Esophagus (tissue), 2 donors: ENCODE results near the gene MRPS2. TPM values are rescaled to one million over a fixed set of nuclear protein-coding genes. Genes with fewer than 3 reads are reported as not detected.
"Not testable (repeated sequence)": the region's sequence is repeated elsewhere in the genome, so short reads cannot be mapped to it uniquely, and the experiment has no call there.

Experiments
- H3K27ac ChIP-seq, 2 donors: one replicate each; pipeline ENCODE4 v1.5.1; 2013; ENCODE audit warnings: low read depth in 2 of 2, mild to moderate bottlenecking in 2 of 2, inconsistent platforms in 1 of 2, low read length in 1 of 2, moderate library complexity in 1 of 2
- H3K27me3 ChIP-seq, 2 donors: one replicate each; pipeline ENCODE4 v1.6.1; 2013; ENCODE audit warnings: low read length in 2 of 2, control low read depth in 1 of 2, mild to moderate bottlenecking in 1 of 2; ENCODE audit not compliant: insufficient read depth in 2 of 2, control insufficient read depth in 1 of 2
- H3K36me3 ChIP-seq, 2 donors: one replicate each; pipeline ENCODE4 v1.6.1; 2013; ENCODE audit warnings: low read length in 1 of 2; ENCODE audit not compliant: control insufficient read depth in 2 of 2, insufficient read depth in 2 of 2
- H3K4me1 ChIP-seq, 2 donors: one replicate each; pipeline ENCODE4 v1.6.1; 2013; ENCODE audit warnings: low read length in 1 of 2; ENCODE audit not compliant: control insufficient read depth in 2 of 2, insufficient read depth in 2 of 2
- H3K4me3 ChIP-seq, 2 donors: one replicate each; pipeline ENCODE4 v1.5.1; 2013; ENCODE audit warnings: low read length in 2 of 2, mild to moderate bottlenecking in 2 of 2, low read depth in 1 of 2, moderate library complexity in 1 of 2
- H3K9me3 ChIP-seq, 2 donors: one replicate each; pipeline ENCODE4 v1.6.1; 2013; ENCODE audit warnings: mild to moderate bottlenecking in 2 of 2, low read depth in 1 of 2, low read length in 1 of 2, moderate library complexity in 1 of 2; ENCODE audit not compliant: control insufficient read depth in 2 of 2, insufficient read depth in 1 of 2
- WGBS, 2 donors: extraction: QIAGEN DNeasy Blood & Tissue Kit; methylation state at CpG; one replicate each; pipeline ENCODE4 v1.1.7; 2013; 5-methylcytosine and 5-hydroxymethylcytosine counted together
- polyA plus RNA-seq, 2 donors: library from polyadenylated mRNA; stranded (reverse); fragments of 200-250 nt; gene quantifications; one replicate each; pipeline ENCODE4 v1.2.3, GENCODE V29; 2013
- donor health status: healthy with polysubstance abuse.
- donor health status: Bipolar disorder and iron deficiency.

MRPS2 gene
- polyA plus RNA-seq, 2 donors = 19.3 to 40.8 TPM

DNA sequence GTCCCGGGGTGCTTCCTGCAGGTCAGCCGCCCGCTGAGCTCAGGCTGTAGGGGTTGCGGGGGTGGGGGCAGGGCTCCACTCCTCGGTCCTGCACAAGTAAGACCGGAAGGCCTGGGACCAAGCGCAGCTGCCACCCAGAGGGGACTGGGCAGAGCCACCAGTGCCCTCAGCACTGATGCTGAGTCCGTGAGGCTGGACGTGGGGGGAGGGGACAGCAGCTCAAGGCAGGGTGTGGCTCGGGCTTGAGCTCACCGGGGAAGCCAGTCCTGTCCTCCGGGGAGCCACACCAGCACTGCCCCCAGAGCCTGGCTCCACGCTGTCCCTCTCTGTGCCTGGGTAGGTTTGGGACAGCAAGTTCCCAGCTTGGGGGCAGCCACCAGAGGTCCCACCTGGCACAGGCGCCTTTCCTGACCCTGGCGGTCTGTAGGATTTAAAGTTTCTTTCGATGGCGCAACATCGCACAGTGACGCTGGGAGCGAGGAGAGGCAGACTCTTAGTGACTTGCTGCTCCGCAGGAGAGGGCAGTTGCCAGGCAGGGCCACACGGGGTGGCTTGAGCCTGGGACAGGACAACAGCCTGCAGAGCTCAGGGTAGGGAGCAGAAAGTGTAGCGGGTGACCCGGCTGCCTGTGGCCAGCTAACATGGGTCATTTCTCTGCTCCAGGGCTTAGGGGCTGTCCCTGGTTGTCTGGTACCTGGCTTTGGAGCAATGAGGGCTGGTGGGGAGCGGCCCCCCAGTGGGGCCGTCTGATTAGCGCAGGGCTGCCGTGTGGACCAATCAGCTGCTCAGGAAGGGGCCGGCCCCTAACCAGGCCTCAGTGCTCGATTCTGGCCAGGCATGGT lies 26.5 kb downstream of the MRPS2 start:
- no peaks in the 10 kb centered on the region for H3K27me3 ChIP-seq
- H3K4me1 ChIP-seq = no peaks in the 10 kb centered on the region
- H3K9me3 ChIP-seq = no peaks in the 10 kb centered on the region
- H3K27ac ChIP-seq = no peak overlapping the region
- no peak overlapping the region for H3K4me3 ChIP-seq
- 61 to 65% methylated on average over 30 of the region's 30 CpGs for WGBS, 2 donors
- no peaks in the 10 kb centered on the region for H3K36me3 ChIP-seq

DNA sequence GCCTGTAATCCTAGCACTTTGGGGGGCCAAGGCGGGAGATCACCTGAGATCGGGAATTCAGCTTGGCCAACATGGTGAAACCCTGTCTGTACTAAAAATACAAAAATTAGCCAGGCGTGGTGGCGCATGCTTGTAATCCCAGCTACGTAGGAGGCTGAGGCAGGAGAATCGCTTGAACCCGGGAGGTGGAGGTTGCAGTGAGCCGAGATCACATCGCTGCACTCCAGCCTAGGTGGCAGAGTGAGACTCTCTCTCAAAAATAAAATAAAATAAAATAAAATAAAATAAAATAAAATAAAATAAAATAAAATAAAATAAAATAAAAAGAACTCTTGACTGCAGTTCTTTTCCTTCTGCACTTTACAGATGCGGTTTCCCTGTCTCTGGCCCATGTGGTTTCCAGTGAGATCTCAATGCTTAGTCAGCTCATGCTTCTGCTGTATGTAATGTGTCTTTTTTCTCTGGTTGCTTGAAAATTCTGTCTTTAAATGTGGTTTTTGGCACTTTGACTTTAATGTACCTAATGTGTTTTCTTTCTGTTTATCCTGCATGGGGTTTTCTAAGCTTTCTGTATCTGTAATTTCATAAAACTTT lies 28.5 kb downstream of the MRPS2 start:
- not testable (repeated sequence) for H3K27me3 ChIP-seq, H3K36me3 ChIP-seq, H3K9me3 ChIP-seq, H3K27ac ChIP-seq, H3K4me1 ChIP-seq, H3K4me3 ChIP-seq
- 93 to 94% methylated on average over 10 of the region's 10 CpGs for WGBS, 2 donors

DNA sequence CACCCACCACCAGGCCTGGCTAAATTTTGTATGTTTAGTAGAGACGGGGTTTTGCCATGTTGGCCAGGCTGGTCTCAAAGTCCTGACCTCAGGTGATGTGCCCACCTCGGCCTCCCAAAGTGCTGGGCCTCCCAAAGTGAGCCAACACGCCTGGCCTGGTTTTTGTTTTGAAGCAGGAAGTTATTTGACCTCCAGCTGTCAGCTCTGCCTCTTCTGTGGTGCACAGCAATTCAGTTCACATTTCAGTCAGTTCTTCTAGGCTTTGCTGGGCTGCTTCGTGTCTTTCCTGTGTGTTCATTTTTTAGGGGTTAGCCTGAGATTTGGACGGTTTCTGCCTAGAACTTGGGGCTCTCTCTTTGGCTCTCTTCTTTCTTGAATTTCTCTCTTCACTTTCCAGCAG lies 29.7 kb downstream of the MRPS2 start:
- Histone ChIP-seq H3K9me3 (no peaks in the 10 kb centered on the region), H3K4me3 (no peak overlapping the region), H3K36me3 (no peaks in the 10 kb centered on the region), H3K27me3 (no peaks in the 10 kb centered on the region), H3K4me1 (no peaks in the 10 kb centered on the region), H3K27ac (no peak overlapping the region)
- WGBS, 2 donors = 70 to 74% methylated on average over 5 of the region's 5 CpGs

DNA sequence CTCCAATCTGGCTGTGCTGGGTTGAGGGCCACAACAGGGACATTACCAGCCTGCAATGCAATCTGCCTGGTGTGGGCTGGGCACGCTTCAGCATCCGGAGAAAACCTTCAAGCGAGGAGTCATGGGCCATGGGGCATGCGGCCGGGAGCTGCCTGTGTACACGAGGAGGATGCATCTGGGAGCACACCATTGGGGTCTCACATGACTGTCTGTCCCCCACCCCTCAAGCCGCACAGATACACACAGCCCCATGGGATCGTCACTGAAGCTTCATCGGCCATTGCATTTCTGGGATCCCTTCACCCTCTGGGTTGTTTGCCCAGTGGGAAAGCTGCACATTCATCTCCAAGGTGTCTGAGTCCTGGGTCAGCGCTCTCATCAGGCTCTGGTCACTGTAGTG lies 30.6 kb downstream of the MRPS2 start:
- H3K27me3 ChIP-seq = no peaks in the 10 kb centered on the region
- H3K4me3 ChIP-seq = no peak overlapping the region
- H3K27ac ChIP-seq = no peak overlapping the region
- H3K4me1 ChIP-seq = no peaks in the 10 kb centered on the region
- H3K36me3 ChIP-seq = no peaks in the 10 kb centered on the region
- H3K9me3 ChIP-seq = no peaks in the 10 kb centered on the region
- 89 to 91% methylated on average over 10 of the region's 10 CpGs for WGBS, 2 donors

DNA sequence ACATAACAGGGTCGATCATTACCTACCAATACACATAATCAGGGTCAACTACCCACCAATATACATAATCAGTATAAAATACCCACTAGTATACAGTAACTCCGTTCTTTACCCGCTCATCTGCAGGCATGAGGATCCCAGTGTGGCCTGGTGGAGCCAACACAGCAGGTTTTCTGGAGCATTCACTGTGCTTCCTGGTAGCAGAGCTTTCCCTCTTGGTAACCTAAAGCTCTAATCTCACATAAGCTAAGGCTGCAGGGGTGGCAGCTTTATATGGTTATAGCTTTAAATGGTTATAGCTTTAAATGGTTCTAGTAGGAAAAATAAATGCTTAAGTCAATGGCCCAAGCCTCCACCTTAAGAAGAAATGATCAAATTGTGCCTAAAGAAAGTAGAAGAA lies 32.6 kb downstream of the MRPS2 start:
- no peaks in the 10 kb centered on the region for H3K9me3 ChIP-seq
- no peak overlapping the region for H3K27ac ChIP-seq
- no peaks in the 10 kb centered on the region for H3K4me1 ChIP-seq
- no peak overlapping the region for H3K4me3 ChIP-seq
- H3K27me3 ChIP-seq = no peaks in the 10 kb centered on the region
- WGBS, 2 donors = 90 to 91% methylated on average over 3 of the region's 3 CpGs
- no peaks in the 10 kb centered on the region for H3K36me3 ChIP-seq

DNA sequence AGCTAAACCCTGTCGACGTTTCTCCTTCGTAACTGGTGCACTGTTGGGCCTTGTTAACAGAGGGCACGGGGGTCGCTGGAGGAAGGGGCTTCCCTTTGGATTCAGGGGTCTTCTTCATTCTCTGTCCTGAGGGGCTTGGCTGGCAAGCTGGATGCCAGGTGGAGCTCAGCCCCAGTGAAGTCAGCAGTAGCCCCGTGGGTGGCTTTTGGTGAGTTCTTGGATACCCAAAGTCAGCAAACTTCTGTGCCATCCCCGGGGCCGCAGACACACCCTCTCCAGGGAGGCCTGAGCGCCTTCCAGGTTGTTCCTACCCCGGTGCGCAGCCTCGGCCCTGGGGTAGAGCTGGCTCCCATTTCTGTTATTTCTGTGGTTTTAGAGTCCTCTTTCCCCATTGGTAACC lies 33.2 kb downstream of the MRPS2 start:
- no peaks in the 10 kb centered on the region for H3K4me1 ChIP-seq
- no peak overlapping the region for H3K4me3 ChIP-seq
- H3K36me3 ChIP-seq = no peaks in the 10 kb centered on the region
- H3K27me3 ChIP-seq = no peaks in the 10 kb centered on the region
- no peaks in the 10 kb centered on the region for H3K9me3 ChIP-seq
- 90% methylated on average over 12 of the region's 12 CpGs for WGBS, 2 donors
- no peak overlapping the region for H3K27ac ChIP-seq

DNA sequence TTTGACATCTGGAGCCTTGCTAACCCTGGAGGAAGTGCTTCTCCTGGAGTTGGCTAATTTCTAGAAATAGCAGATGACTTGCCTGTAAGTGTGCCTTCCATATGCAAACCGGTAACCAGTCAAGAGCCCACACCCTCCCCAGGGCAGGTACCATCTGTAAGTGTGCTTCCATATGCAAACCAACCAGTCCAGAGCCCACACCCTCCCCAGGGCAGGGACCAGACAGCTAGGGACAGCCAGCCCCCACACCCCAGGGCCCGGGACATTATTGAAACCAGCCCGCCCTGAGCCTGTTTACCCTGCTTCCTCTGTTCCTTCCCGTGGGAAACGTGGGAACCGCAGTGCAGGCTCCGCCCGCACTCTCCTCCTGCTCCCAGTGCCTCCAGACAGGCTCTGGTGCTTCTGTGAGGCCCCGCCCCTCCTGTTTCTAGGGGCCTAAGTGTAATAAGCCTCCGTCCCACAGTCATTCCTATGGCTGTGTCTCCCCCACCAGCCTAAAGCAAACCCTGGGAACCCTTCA lies 33.8 kb downstream of the MRPS2 start:
- not testable (repeated sequence) for H3K4me3 ChIP-seq, H3K27me3 ChIP-seq, H3K4me1 ChIP-seq, H3K9me3 ChIP-seq, H3K36me3 ChIP-seq, H3K27ac ChIP-seq
- 28 to 32% methylated on average over 10 of the region's 10 CpGs for WGBS, 2 donors

DNA sequence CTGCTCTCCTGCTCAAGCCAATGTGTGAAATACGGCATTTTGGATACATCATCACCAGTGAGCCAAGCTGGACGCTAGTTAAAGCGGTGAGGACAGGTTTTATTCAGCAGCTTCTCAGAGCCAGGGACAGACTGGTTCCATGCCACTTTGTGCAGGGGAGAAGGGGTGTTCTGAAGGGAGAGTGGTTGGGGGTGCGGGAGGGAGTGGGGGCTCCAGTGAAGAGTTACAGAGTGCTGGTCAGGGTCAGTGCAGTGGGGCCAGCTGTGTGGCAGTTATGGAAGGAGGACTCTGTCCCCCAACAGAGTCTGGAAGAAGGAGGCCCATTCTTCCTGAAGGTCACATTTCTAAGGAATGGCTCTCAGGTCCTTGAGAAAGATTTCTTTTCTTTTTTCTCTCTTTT lies 34.3 kb downstream of the MRPS2 start:
- not testable (repeated sequence) for H3K4me1 ChIP-seq, H3K4me3 ChIP-seq, H3K27ac ChIP-seq, H3K36me3 ChIP-seq, H3K27me3 ChIP-seq, H3K9me3 ChIP-seq
- WGBS, 2 donors = 76 to 80% methylated on average over 4 of the region's 4 CpGs

DNA sequence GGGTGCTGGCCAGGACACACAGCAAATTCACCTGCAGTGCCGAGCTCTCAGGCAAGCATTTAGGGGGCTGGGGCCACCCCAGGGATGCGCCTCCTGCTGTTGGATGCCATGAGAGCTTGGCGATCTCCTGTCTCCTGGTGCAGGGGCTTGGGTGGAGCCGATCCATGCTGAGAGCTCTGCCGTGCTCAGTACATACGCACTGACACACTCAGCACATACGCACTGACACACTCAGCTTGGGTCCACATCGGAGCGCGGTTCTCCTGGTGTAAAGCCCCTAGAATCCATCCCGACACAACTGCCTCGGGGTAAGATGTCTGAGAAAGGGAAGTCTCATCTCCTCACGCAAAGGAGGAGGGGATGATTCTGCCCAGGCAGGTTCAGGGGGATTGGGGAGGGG lies 35.1 kb downstream of the MRPS2 start:
- not testable (repeated sequence) for H3K27ac ChIP-seq, H3K4me1 ChIP-seq, H3K4me3 ChIP-seq, H3K9me3 ChIP-seq, H3K36me3 ChIP-seq, H3K27me3 ChIP-seq
- WGBS, 2 donors = 75 to 80% methylated on average over 13 of the region's 13 CpGs

DNA sequence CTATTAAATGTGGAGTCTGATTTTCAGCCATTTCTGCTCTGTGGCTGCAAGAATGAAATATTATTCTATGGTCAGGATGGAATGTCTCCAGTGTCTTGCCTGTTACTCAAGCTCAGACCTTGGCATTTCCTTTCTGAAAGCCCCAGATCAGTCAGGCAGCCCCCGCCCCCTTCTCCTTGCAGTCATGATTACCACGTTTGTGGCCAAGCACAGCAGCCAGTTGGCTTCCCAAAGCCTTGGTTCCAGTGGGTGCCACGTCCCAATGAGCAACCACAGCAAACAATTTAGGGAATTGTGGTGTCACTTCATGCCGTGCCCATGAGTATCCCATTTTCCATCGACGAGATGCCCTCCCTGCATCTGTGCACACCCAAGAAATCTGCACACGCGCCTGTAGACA lies 35.7 kb downstream of the MRPS2 start:
- H3K27me3 ChIP-seq = no peaks in the 10 kb centered on the region
- no peak overlapping the region for H3K27ac ChIP-seq
- no peaks in the 10 kb centered on the region for H3K36me3 ChIP-seq
- peaks cover 0 to 2% of the 10 kb centered on the region in 2 donors for H3K4me1 ChIP-seq
- H3K4me3 ChIP-seq = no peak overlapping the region
- H3K9me3 ChIP-seq = no peaks in the 10 kb centered on the region
- 74 to 77% methylated on average over 8 of the region's 8 CpGs for WGBS, 2 donors
